Activated CD4-positive, alpha-beta T cell treated with anti-CD3 and anti-CD28 coated beads, Interleukin-2, amount 50 U/mL, for 1 hour (primary cell): ENCODE data around the gene C1orf232.

ENCODE experiments used
- DNase-seq: peaks from one replicate; pipeline ENCODE4 v3.0.0-alpha.2; 2020

C1orf232 gene

GRCh38 chr1:26168410-26169197 lies at the start of gene C1orf232:
TSS of gene C1orf232 (minus strand) at chr1:26168963. CDS start at chr1:26168499, 464 bp downstream.
- DNase-seq, result no peak

GRCh38 chr1:26215246-26215645 lies 46.5 kb upstream of the C1orf232 start:
- no peak for DNase-seq

GRCh38 chr1:26213335-26213905 lies 44.7 kb upstream of the C1orf232 start:
- no peak for DNase-seq

- DNase-seq, result no peak
Observed at GRCh38 chr1:26212726-26213125, 44.0 kb upstream of the C1orf232 start.

- no peak for DNase-seq
Observed at GRCh38 chr1:26210147-26210870, 41.5 kb upstream of the C1orf232 start.

- DNase-seq, result no peak
Observed at GRCh38 chr1:26203642-26204318, 35.0 kb upstream of the C1orf232 start.

- no peak for DNase-seq
Observed at GRCh38 chr1:26200413-26200812, 31.6 kb upstream of the C1orf232 start.

- no peak for DNase-seq
Observed at GRCh38 chr1:26197813-26198212, 29.1 kb upstream of the C1orf232 start.

- no peak for DNase-seq
Observed at GRCh38 chr1:26197301-26197700, 28.5 kb upstream of the C1orf232 start.

GRCh38 chr1:26195805-26196204 lies 27.0 kb upstream of the C1orf232 start:
- DNase-seq, result no peak

- DNase-seq, result no peak
Observed at GRCh38 chr1:26191739-26192138, 23.0 kb upstream of the C1orf232 start.

GRCh38 chr1:26190373-26190987 lies 21.7 kb upstream of the C1orf232 start, which contains the start of gene CATSPER4:
TSS of gene CATSPER4 (plus strand) at chr1:26190602. CDS start at chr1:26190628, 26 bp downstream.
- no peak for DNase-seq

- no peak for DNase-seq
Observed at GRCh38 chr1:26189751-26190275, 21.1 kb upstream of the C1orf232 start.

GRCh38 chr1:26189331-26189730 lies 20.6 kb upstream of the C1orf232 start:
- no peak for DNase-seq

GRCh38 chr1:26188477-26188876 lies 19.7 kb upstream of the C1orf232 start:
- no peak for DNase-seq

GRCh38 chr1:26187882-26188281 lies 19.1 kb upstream of the C1orf232 start:
- DNase-seq, result no peak

GRCh38 chr1:26184883-26185282 lies 16.1 kb upstream of the C1orf232 start:
- DNase-seq, result no peak

- DNase-seq, result no peak
Observed at GRCh38 chr1:26184086-26184485, 15.3 kb upstream of the C1orf232 start.

- no peak for DNase-seq
Observed at GRCh38 chr1:26182383-26182696, 13.6 kb upstream of the C1orf232 start.

- DNase-seq, result no peak
Observed at GRCh38 chr1:26181586-26182382, 13.0 kb upstream of the C1orf232 start.

- DNase-seq, result no peak
Observed at GRCh38 chr1:26180010-26180506, 11.3 kb upstream of the C1orf232 start.
